ENCODE results near the gene CAPZB. TPM values are rescaled to one million over a fixed set of nuclear protein-coding genes. Genes with fewer than 3 reads are reported as not detected.
A peak's percentile ranks its signal among the peaks of the same experiment; 100 is the strongest.

The CAPZB gene
- total and polyA plus RNA-seq, 2 of the 4 experiments (the other 2 are of a cell fraction) = 216 to 304 TPM

- Histone ChIP-seq H3K4ac (ENCODE audit: low read depth, low read length) (no peak overlapping the region), H4K8ac (ENCODE audit: low read depth in 2 of 2, low read length in 2 of 2) (no peak overlapping the region), H4K91ac (ENCODE audit: insufficient read depth, low read depth, low read length) (no peak overlapping the region), H3K4me1 (ENCODE audit: control insufficient read depth, insufficient read depth, low read length) (peaks cover 6% of the 10 kb centered on the region; the same call in 1 of the 2 replicates), H2AFZ (replicated peaks; ENCODE audit: low read length, poor library complexity) (no peak overlapping the region), H3K4me3 (ENCODE audit: insufficient read depth, low read depth, low read length) (no peak overlapping the region), H2AK5ac (ENCODE audit: low read depth, low read length) (no peak overlapping the region), H3K27ac (ENCODE audit: insufficient read depth, low read length) (no peak overlapping the region), H3K36me3 (ENCODE audit: control insufficient read depth, insufficient read depth, low read length) (peaks cover 28% of the 10 kb centered on the region), H3K14ac (replicated peaks; ENCODE audit: low read depth, low read length) (no peak overlapping the region), H2BK120ac (ENCODE audit: low read depth, low read length) (no peak overlapping the region), H3K18ac (ENCODE audit: low read depth, low read length) (no peak overlapping the region), H3K27me3 (ENCODE audit: control insufficient read depth, insufficient read depth, low read length) (no peaks in the 10 kb centered on the region), H3K79me1 (ENCODE audit: low read depth in 1 of 2, low read length in 2 of 2) (peaks cover 38 to 90% of the 10 kb centered on the region in 2 experiments), H3K9me3 (ENCODE audit: control insufficient read depth, insufficient read depth, low read length) (no peaks in the 10 kb centered on the region), H4K20me1 (ENCODE audit: insufficient read depth, low read length) (peaks cover 81% of the 10 kb centered on the region), H2BK5ac (ENCODE audit: low read depth, low read length, poor library complexity, severe bottlenecking) (no peak overlapping the region), H3K9ac (ENCODE audit: low read depth, low read length) (no peak overlapping the region), H2BK15ac (ENCODE audit: low read depth, low read length) (no peak overlapping the region), H4K5ac (ENCODE audit: low read depth, low read length) (no peak overlapping the region), H2AK9ac (replicated peaks; ENCODE audit: low read depth, low read length, poor library complexity) (no peak overlapping the region), H3K9me1 (ENCODE audit: insufficient read depth, low read length) (peaks cover 20% of the 10 kb centered on the region), H3K23ac (ENCODE audit: low read depth, low read length) (0 out of 2 replicates have a peak overlapping the region, but pooled peaks have one; percentile 9), H3K4me2 (ENCODE audit: low read depth, low read length) (no peak overlapping the region), H2BK20ac (ENCODE audit: low read depth, low read length) (no peak overlapping the region), H3K56ac (ENCODE audit: extremely low read depth, insufficient read depth, low read length) (no peak overlapping the region)
- 48% methylated on average over 2 of the region's 11 CpGs; no CpG with 5 or more reads in 1 of the 2 experiments for WGBS, 2 experiments (ENCODE audit: extremely low coverage in 2 of 2, insufficient read length in 1 of 2)
- in situ Hi-C loops (cut with MboI; ENCODE audit: low sequenced_read_pairs) (no loop called here), dilution Hi-C loops (cut with HindIII; ENCODE audit: low sequenced_read_pairs, unreplicated experiment) (no loop called here), intact Hi-C loops (cut with micrococcal nuclease) (no loop called here)
- no peak for TF ChIP-seq ELK1 (IDR thresholded peaks at IDR 0.05; ENCODE audit: borderline replicate concordance, low read depth, low read length)
- no peak for TF ChIP-seq BHLHE40 (IDR thresholded peaks at IDR 0.05; ENCODE audit: low read depth, low read length)
- no peak for TF ChIP-seq NFE2L2 (IDR thresholded peaks at IDR 0.05; ENCODE audit: low read depth, low read length)
- no peak for TF ChIP-seq USF2 (IDR thresholded peaks at IDR 0.05; ENCODE audit: low read depth, low read length)
- no peak for TF ChIP-seq CTCF (conservative IDR thresholded peaks at IDR 0.05; ENCODE audit: low read depth, low read length)
- no peak for TF ChIP-seq RFX5 (IDR thresholded peaks at IDR 0.05; ENCODE audit: low read depth, low read length)
- no peak for TF ChIP-seq CEBPB (IDR thresholded peaks at IDR 0.05; ENCODE audit: low read depth, low read length)
- TF ChIP-seq MXI1 (IDR thresholded peaks at IDR 0.05; ENCODE audit: borderline replicate concordance, low read depth, low read length) = no peak
- TF ChIP-seq SMC3 (IDR thresholded peaks at IDR 0.05; ENCODE audit: low read depth, low read length) = no peak
- no peak for TF ChIP-seq MAFK (IDR thresholded peaks at IDR 0.05; ENCODE audit: low read depth, low read length)
- BruUV-seq (replicated peaks) = no TSS peak
- no peak for DNase-seq
- ChIA-PET POLR2A (ENCODE audit: unreplicated experiment) (no interaction called here), CTCF (no interaction called here)
- no peak for ATAC-seq (ENCODE audit: low read depth)
Measured at GRCh38 chr1:19360432-19360831, 124.9 kb downstream of the CAPZB start.
